Lower leg skin (tissue), 4 donors: ENCODE results near the gene SMOC1. TPM values are rescaled to one million over a fixed set of nuclear protein-coding genes. Genes with fewer than 3 reads are reported as not detected.
A peak's percentile ranks its signal among the peaks of the same experiment; 100 is the strongest.

Source experiments
- DNase-seq, 2 donors: peaks; one replicate each; pipeline ENCODE4 v3.0.0-alpha.2; 2019; ENCODE audit warnings: low spot score in 2 of 2
- H3K4me3 ChIP-seq: fragments of 200-600 bp; sonication (generic); 2 replicates; pipeline ENCODE4 v1.5.1; 2017; ENCODE audit warnings: mild to moderate bottlenecking, low read depth; ENCODE audit not compliant: poor library complexity, severe bottlenecking
- CTCF ChIP-seq, 3 donors: fragments of 450-650 bp; IDR thresholded peaks; one replicate each; pipeline ENCODE4 v1.5.1; 2016; ENCODE audit warnings: antibody characterized with exemption in 3 of 3, mild to moderate bottlenecking in 3 of 3, moderate library complexity in 2 of 3
- POLR2A ChIP-seq, 2 donors: fragments of 450-650 bp; IDR thresholded peaks; one replicate each; pipeline ENCODE4 v1.6.1; 2016 to 2017; ENCODE audit warnings: antibody characterized with exemption in 2 of 2, mild to moderate bottlenecking in 1 of 2, moderate library complexity in 1 of 2
- WGBS, 2 donors: methylation state at CpG; one replicate each; pipeline ENCODE4 v1.1.5; 2018; 5-methylcytosine and 5-hydroxymethylcytosine counted together
- intact Hi-C: fragments of 100-400 bp; cut with DNase I; formaldehyde crosslinking; loops from one replicate; pipeline ENCODE4 v1.15.0; 2023; ENCODE audit warnings: low total_unique reads
- total RNA-seq, 4 donors: library from RNA; depleted of rRNA; stranded (reverse); fragments of >200 nt; gene quantifications; one replicate each; pipeline ENCODE4 v1.1.0, GENCODE V29; 2016

SMOC1 gene
- total RNA-seq, 4 donors from 2014 or later = 1.1 to 5.4 (median 1.9) TPM

- intact Hi-C loops = no loop called here
- TF ChIP-seq POLR2A (IDR thresholded peaks at IDR 0.05) (no peak), CTCF (IDR thresholded peaks at IDR 0.05) (no peak)
- DNase-seq = no peak
- no peak overlapping the region for H3K4me3 ChIP-seq
- 68 to 77% methylated on average over 8 of the region's 8 CpGs for WGBS, 2 donors
Observed at GRCh38 chr14:70021548-70022220, 142.5 kb downstream of the SMOC1 start.

GRCh38 chr14:70022771-70023445 is 143.7 kb downstream of the SMOC1 start:
- peak in 1 of 2 donors; percentile 57 for DNase-seq
- H3K4me3 ChIP-seq = no peak overlapping the region
- WGBS, 2 donors = 82 to 92% methylated on average over 15 of the region's 15 CpGs
- intact Hi-C loops = no loop called here
- TF ChIP-seq POLR2A (IDR thresholded peaks at IDR 0.05) = no peak
- no peak for TF ChIP-seq CTCF (IDR thresholded peaks at IDR 0.05)

- TF ChIP-seq CTCF (IDR thresholded peaks at IDR 0.05) (no peak), POLR2A (IDR thresholded peaks at IDR 0.05) (no peak)
- WGBS, 2 donors = 67 to 93% methylated on average over 1 of the region's 1 CpG
- peak in 1 of 2 donors; percentile 28 for DNase-seq
- H3K4me3 ChIP-seq = no peak overlapping the region
- intact Hi-C loops = no loop called here
Observed at GRCh38 chr14:70023871-70024270, 144.7 kb downstream of the SMOC1 start.

- WGBS, 2 donors = 33 to 36% methylated on average over 17 of the region's 17 CpGs
- peak; percentile 33 to 91 for DNase-seq
- intact Hi-C loops = loop anchor here (5.0 kb wide), 1 partner anchor 211 kb away; no protein-coding TSS in a partner anchor
- no peak overlapping the region for H3K4me3 ChIP-seq
- TF ChIP-seq POLR2A (IDR thresholded peaks at IDR 0.05) = no peak
- peak in 1 of 3 donors; percentile 47 for TF ChIP-seq CTCF (IDR thresholded peaks at IDR 0.05)
Observed at GRCh38 chr14:70027785-70028428, 148.7 kb downstream of the SMOC1 start.

GRCh38 chr14:70029296-70030132 is 150.3 kb downstream of the SMOC1 start:
- intact Hi-C loops = loop anchor here (5.0 kb wide), 1 partner anchor 212 kb away; no protein-coding TSS in a partner anchor
- WGBS, 2 donors = 60 to 61% methylated on average over 6 of the region's 6 CpGs
- H3K4me3 ChIP-seq = no peak overlapping the region
- DNase-seq = peak in 1 of 2 donors; percentile 48
- TF ChIP-seq POLR2A (IDR thresholded peaks at IDR 0.05) (no peak), CTCF (IDR thresholded peaks at IDR 0.05) (no peak)
